ENCODE measurements around the gene SLC5A10.

The SLC5A10 gene

GRCh38 chr17:18990331-18990730 is 38.4 kb downstream of the SLC5A10 start:
- Histone ChIP-seq H3K4me3 (ENCODE audit: low read length) (no peak overlapping the region), H3K4me1 (ENCODE audit: control insufficient read depth, low read depth, low read length) (no peaks in the 10 kb centered on the region), H3K36me3 (ENCODE audit: control insufficient read depth, low read depth, low read length) (peaks cover 27% of the 10 kb centered on the region), H3K9ac (ENCODE audit: low read length) (no peak overlapping the region), H3K27ac (ENCODE audit: low read length) (no peak overlapping the region), H3K9me3 (ENCODE audit: control insufficient read depth, low read depth, low read length) (no peaks in the 10 kb centered on the region), H3K27me3 (ENCODE audit: control insufficient read depth, insufficient read depth, low read length) (no peaks in the 10 kb centered on the region)

- H3K36me3 ChIP-seq (ENCODE audit: control insufficient read depth, low read depth, low read length): peaks cover 16% of the 10 kb centered on the region
- H3K27ac ChIP-seq (ENCODE audit: low read length): no peak overlapping the region
- no peaks in the 10 kb centered on the region for H3K27me3 ChIP-seq (ENCODE audit: control insufficient read depth, insufficient read depth, low read length)
- no peak overlapping the region for H3K9ac ChIP-seq (ENCODE audit: low read length)
- H3K4me1 ChIP-seq (ENCODE audit: control insufficient read depth, low read depth, low read length): no peaks in the 10 kb centered on the region
- H3K4me3 ChIP-seq (ENCODE audit: low read length): no peak overlapping the region
- H3K9me3 ChIP-seq (ENCODE audit: control insufficient read depth, low read depth, low read length): no peaks in the 10 kb centered on the region
Measured at GRCh38 chr17:18991531-18992315, 39.8 kb downstream of the SLC5A10 start.

DNA sequence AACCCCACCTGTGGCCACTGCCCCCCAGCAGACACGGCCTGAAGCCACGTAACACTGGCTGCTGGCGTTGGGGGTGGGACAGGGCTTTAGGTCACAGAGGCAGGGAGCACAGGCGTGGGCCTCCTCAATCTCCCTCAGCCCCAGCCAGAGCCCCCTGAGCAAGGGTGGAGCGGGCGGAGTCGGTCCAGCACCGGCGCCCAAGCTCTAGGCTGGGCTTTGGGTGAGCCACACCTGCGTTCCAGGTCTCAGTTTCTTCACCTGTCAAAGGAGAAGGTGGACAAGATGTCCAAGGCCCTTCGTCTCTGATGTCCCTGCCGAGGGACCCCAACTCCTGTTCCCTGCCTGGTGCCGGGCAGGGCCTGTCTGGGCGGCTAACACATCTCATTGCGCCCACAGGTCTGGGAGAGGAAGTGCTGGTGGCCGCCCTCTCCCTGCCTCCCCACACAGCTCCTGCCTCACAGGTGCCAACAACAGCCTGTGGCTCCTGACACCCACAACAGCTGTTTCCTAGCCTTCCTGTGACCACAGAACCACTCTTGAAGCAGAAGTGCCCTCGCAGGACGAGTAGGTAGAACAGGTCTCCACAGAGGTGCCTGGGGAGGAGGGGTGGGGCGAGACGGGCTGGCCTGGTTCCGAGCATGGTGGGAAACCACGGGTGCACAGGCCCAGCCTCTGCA is 40.6 kb downstream of the SLC5A10 start:
- H3K9ac ChIP-seq (ENCODE audit: low read length): no peak overlapping the region
- no peak overlapping the region for H3K27ac ChIP-seq (ENCODE audit: low read length)
- no peak overlapping the region for H3K4me3 ChIP-seq (ENCODE audit: low read length)
- H3K27me3 ChIP-seq (ENCODE audit: control insufficient read depth, insufficient read depth, low read length): no peaks in the 10 kb centered on the region
- H3K9me3 ChIP-seq (ENCODE audit: control insufficient read depth, low read depth, low read length): no peaks in the 10 kb centered on the region
- H3K4me1 ChIP-seq (ENCODE audit: control insufficient read depth, low read depth, low read length): no peaks in the 10 kb centered on the region
- peaks cover 8% of the 10 kb centered on the region for H3K36me3 ChIP-seq (ENCODE audit: control insufficient read depth, low read depth, low read length)

GRCh38 chr17:18993905-18994526 is 42.1 kb downstream of the SLC5A10 start:
- H3K27ac ChIP-seq (ENCODE audit: low read length): no peak overlapping the region

DNA sequence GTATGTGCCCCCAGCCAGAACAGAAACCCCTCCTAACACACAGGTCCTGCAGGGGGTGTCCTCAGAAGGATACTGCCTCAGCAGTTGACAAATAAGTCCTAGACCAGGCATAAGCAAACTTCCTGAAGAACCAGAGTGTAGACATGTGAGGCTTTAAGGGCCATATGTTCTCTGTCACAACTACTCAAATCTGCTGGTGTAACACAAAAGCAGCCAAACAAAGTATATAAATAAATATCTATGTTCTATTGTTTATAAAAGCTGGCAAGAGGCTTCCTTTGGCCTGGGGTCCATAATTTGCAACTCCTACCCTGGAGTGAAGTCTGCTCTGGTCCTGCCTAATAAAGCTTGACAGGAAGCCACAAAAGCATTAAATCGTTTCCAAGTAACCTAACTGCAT is 42.7 kb downstream of the SLC5A10 start:
- no peak overlapping the region for H3K9ac ChIP-seq (ENCODE audit: low read length)
- no peak overlapping the region for H3K4me3 ChIP-seq (ENCODE audit: low read length)
- H3K9me3 ChIP-seq (ENCODE audit: control insufficient read depth, low read depth, low read length): no peaks in the 10 kb centered on the region
- H3K4me1 ChIP-seq (ENCODE audit: control insufficient read depth, low read depth, low read length): no peaks in the 10 kb centered on the region
- no peak overlapping the region for H3K27ac ChIP-seq (ENCODE audit: low read length)
- H3K36me3 ChIP-seq (ENCODE audit: control insufficient read depth, low read depth, low read length): no peaks in the 10 kb centered on the region
- no peaks in the 10 kb centered on the region for H3K27me3 ChIP-seq (ENCODE audit: control insufficient read depth, insufficient read depth, low read length)

More at GRCh38 chr17:18993905-18994526, 42.1 kb downstream of the SLC5A10 start:
- Histone ChIP-seq H3K4me3 (ENCODE audit: low read length) (no peak overlapping the region), H3K9me3 (ENCODE audit: control insufficient read depth, low read depth, low read length) (no peaks in the 10 kb centered on the region), H3K27me3 (ENCODE audit: control insufficient read depth, insufficient read depth, low read length) (no peaks in the 10 kb centered on the region), H3K4me1 (ENCODE audit: control insufficient read depth, low read depth, low read length) (no peaks in the 10 kb centered on the region), H3K9ac (ENCODE audit: low read length) (no peak overlapping the region), H3K36me3 (ENCODE audit: control insufficient read depth, low read depth, low read length) (no peaks in the 10 kb centered on the region)

DNA sequence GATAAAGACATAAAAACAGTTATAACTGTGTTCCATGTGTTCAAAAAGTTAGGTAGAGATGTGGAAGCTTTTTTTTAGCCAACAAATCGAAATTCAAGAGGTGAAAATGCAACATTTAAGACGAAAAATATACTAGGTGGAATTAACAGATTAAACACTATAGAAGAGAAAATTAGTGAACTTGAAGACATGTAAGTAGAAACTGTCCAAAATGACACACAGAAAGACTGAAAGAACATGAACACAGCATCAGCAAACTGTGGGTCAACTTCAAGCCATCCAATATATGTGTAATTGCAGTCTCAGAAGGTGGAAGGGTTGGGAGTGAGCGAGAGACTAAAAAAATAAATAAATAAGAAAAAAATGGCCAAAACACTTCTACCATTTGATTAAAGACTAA is 43.3 kb downstream of the SLC5A10 start:
- H3K36me3 ChIP-seq (ENCODE audit: control insufficient read depth, low read depth, low read length): no peaks in the 10 kb centered on the region
- no peaks in the 10 kb centered on the region for H3K9me3 ChIP-seq (ENCODE audit: control insufficient read depth, low read depth, low read length)
- H3K27ac ChIP-seq (ENCODE audit: low read length): no peak overlapping the region
- H3K4me1 ChIP-seq (ENCODE audit: control insufficient read depth, low read depth, low read length): no peaks in the 10 kb centered on the region
- H3K27me3 ChIP-seq (ENCODE audit: control insufficient read depth, insufficient read depth, low read length): no peaks in the 10 kb centered on the region
- H3K9ac ChIP-seq (ENCODE audit: low read length): no peak overlapping the region
- no peak overlapping the region for H3K4me3 ChIP-seq (ENCODE audit: low read length)

DNA sequence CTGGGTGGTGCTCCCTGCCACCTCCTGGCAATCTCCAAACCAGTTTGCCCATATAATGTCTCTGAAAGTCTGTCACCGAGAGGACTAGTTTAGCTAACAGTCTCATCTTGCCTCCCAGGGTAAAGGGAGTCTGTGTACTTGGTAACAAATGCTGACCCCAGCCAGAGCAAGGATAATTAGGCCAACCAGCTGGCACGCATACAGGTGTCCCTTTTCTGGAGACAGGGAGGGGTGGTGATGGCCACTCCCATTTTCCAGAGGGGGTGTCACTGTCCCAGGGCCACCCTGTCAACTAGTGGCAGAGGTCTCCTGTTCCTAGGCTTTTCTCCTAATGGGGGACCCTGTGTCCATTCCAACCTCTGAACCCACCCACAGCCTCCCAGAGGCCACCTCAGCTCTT is 44.5 kb downstream of the SLC5A10 start:
- no peak overlapping the region for H3K27ac ChIP-seq (ENCODE audit: low read length)
- no peaks in the 10 kb centered on the region for H3K9me3 ChIP-seq (ENCODE audit: control insufficient read depth, low read depth, low read length)
- no peak overlapping the region for H3K4me3 ChIP-seq (ENCODE audit: low read length)
- H3K27me3 ChIP-seq (ENCODE audit: control insufficient read depth, insufficient read depth, low read length): no peaks in the 10 kb centered on the region
- no peak overlapping the region for H3K9ac ChIP-seq (ENCODE audit: low read length)
- H3K36me3 ChIP-seq (ENCODE audit: control insufficient read depth, low read depth, low read length): peaks cover 7% of the 10 kb centered on the region
- no peaks in the 10 kb centered on the region for H3K4me1 ChIP-seq (ENCODE audit: control insufficient read depth, low read depth, low read length)

DNA sequence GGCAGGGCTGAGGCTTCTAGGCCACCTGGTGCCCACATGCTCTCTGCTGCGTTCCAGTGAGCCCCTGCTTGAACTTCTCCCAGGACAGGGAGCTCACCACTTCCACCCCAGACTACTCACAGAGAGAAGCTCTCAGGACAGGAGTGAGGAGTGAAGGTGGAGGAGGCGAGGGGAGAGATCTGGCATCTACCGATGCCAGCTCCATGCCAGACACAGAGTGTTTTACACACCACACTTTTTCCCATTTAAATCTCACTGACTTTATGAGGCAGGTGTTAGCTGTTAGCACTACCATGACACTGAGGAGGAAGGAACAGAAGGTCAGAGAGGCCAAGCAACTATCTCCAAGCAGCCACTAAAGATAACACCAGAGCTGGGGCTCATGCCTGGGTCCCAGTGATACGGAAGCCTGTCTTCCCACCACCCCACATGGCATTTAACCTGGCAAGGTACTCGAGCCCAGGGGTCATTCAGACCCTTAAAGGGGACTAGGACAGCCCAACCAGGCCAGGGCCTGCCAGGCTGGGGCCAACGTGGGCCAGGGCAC is 45.8 kb downstream of the SLC5A10 start:
- Histone ChIP-seq H3K27ac (ENCODE audit: low read length) (no peak overlapping the region), H3K4me3 (ENCODE audit: low read length) (no peak overlapping the region), H3K27me3 (ENCODE audit: control insufficient read depth, insufficient read depth, low read length) (no peaks in the 10 kb centered on the region), H3K9ac (ENCODE audit: low read length) (no peak overlapping the region), H3K4me1 (ENCODE audit: control insufficient read depth, low read depth, low read length) (no peaks in the 10 kb centered on the region), H3K36me3 (ENCODE audit: control insufficient read depth, low read depth, low read length) (peaks cover 7% of the 10 kb centered on the region), H3K9me3 (ENCODE audit: control insufficient read depth, low read depth, low read length) (no peaks in the 10 kb centered on the region)

DNA sequence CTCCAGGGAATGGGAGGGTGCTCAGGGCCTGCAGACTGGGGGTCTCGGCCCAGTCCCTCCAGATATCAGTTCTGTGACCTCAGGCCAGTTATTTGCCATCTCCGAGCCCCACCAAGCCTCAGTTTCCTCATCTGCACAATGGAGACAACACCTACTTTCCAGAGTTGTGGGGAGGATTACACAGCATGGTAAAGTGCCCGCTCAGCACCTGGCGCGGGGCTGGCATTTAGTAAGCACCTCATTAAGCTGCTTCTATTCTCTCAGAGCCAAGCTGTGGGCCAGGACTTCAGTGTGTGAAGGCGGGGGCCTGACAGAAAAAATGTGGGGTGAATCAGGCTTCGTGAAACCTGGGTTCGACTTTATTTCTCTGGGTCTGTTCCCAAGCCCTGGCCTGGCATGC is 47.4 kb downstream of the SLC5A10 start:
- Histone ChIP-seq H3K4me1 (ENCODE audit: control insufficient read depth, low read depth, low read length) (no peaks in the 10 kb centered on the region), H3K27ac (ENCODE audit: low read length) (no peak overlapping the region), H3K27me3 (ENCODE audit: control insufficient read depth, insufficient read depth, low read length) (no peaks in the 10 kb centered on the region), H3K36me3 (ENCODE audit: control insufficient read depth, low read depth, low read length) (peaks cover 7% of the 10 kb centered on the region), H3K9ac (ENCODE audit: low read length) (no peak overlapping the region), H3K9me3 (ENCODE audit: control insufficient read depth, low read depth, low read length) (no peaks in the 10 kb centered on the region), H3K4me3 (ENCODE audit: low read length) (no peak overlapping the region)

- no peak overlapping the region for H3K9ac ChIP-seq (ENCODE audit: low read length)
- no peaks in the 10 kb centered on the region for H3K9me3 ChIP-seq (ENCODE audit: control insufficient read depth, low read depth, low read length)
- no peaks in the 10 kb centered on the region for H3K27me3 ChIP-seq (ENCODE audit: control insufficient read depth, insufficient read depth, low read length)
- H3K27ac ChIP-seq (ENCODE audit: low read length): no peak overlapping the region
- no peak overlapping the region for H3K4me3 ChIP-seq (ENCODE audit: low read length)
- H3K36me3 ChIP-seq (ENCODE audit: control insufficient read depth, low read depth, low read length): peaks cover 7% of the 10 kb centered on the region
- peaks cover 2% of the 10 kb centered on the region for H3K4me1 ChIP-seq (ENCODE audit: control insufficient read depth, low read depth, low read length)
Measured at GRCh38 chr17:18999911-19000310, 47.9 kb downstream of the SLC5A10 start.

DNA sequence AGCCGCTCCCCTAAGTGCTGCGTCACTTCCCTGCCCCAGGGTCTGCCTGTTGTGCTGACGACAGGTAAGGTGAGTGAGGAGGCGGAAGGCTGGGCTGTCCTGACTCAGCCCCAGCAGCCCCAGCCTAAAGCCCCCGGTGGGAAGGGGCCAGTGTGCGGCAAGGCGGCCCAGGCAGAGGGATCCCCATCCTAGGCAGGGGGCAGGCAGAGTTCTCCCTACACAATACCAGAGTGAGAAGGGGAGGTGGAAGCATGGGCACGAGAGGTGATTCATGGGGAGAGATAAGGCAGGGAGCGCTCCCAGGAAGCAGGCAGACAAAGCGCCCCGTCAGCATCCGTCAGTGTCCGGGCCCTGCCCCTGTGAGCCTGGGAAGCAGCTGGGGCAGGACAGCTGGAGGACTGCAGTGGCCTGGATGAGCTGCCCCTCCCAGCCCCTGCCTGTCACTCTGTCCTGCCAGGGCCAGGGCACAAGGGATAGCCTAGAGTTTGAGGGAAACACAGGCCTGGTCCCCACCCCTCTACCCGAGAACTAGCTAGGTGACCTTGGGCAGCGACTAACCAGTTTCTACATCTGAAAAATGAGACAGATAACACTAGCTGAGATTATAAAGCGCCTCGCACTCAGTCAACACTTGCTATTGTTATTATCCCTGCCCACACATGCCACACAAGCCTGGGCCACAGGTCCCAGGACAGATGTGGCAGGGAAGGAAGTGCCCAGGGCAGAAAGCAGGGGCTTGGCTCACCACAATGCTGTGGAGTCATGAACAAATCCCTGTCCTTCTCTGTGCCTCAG is 48.8 kb downstream of the SLC5A10 start:
- H3K36me3 ChIP-seq (ENCODE audit: control insufficient read depth, low read depth, low read length): peaks cover 7% of the 10 kb centered on the region
- no peaks in the 10 kb centered on the region for H3K9me3 ChIP-seq (ENCODE audit: control insufficient read depth, low read depth, low read length)
- H3K27ac ChIP-seq (ENCODE audit: low read length): no peak overlapping the region
- H3K27me3 ChIP-seq (ENCODE audit: control insufficient read depth, insufficient read depth, low read length): no peaks in the 10 kb centered on the region
- H3K9ac ChIP-seq (ENCODE audit: low read length): no peak overlapping the region
- H3K4me3 ChIP-seq (ENCODE audit: low read length): no peak overlapping the region
- peaks cover 6% of the 10 kb centered on the region for H3K4me1 ChIP-seq (ENCODE audit: control insufficient read depth, low read depth, low read length)

Measured in iPS-18a (cell line).